GM12874 (cell line): Measurements from ENCODE around the gene BBS5.

Experiments used
- CTCF ChIP-seq: IDR thresholded peaks from 2 replicates; pipeline ENCODE4 v1.5.1; 2011; ENCODE audit warnings: low read depth, mild to moderate bottlenecking, control low read depth, low read length, moderate library complexity; ENCODE audit not compliant: insufficient read depth

Gene BBS5

DNA sequence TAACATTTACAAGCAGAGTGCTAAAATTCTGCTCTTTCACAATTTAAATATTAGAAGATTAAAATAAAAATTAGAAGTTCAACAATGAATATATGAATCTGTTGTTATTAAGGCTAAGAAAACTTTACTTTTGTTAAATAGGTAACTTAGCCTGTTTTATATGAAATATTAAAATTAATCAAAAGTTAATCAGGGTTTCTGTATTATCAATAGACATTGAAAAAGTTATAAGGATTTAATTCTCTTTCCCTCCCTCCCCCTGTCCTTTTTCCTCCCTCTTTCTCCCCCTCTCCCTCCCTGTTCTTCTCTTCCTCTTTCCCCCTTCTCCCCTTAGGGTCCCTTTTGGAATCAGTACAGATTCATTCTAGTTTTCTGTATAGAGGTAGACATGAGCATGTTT lies 12.1 kb downstream of the BBS5 start:
- TF ChIP-seq CTCF: no peak

DNA sequence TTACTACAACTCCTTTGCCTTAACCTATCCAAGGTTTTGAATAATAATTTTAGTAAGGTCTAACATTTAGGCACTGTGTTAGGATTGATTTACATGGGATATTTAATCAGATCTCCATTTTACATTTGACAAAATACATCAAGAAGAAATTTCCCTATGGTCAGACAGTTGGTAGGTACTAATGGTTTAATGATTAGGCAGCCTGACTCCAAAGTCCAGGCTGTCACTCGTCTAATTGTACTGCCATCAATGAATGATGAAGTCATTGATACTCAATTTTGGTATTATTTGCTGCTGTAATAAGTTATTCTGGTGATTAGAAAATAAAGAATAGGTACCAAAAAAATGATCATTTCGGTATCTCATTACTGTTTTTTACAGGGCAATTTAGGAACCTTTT lies 14.1 kb downstream of the BBS5 start:
- TF ChIP-seq CTCF: no peak

GRCh38 chr2:169495310-169495928 lies 16.1 kb downstream of the BBS5 start:
- no peak for TF ChIP-seq CTCF

DNA sequence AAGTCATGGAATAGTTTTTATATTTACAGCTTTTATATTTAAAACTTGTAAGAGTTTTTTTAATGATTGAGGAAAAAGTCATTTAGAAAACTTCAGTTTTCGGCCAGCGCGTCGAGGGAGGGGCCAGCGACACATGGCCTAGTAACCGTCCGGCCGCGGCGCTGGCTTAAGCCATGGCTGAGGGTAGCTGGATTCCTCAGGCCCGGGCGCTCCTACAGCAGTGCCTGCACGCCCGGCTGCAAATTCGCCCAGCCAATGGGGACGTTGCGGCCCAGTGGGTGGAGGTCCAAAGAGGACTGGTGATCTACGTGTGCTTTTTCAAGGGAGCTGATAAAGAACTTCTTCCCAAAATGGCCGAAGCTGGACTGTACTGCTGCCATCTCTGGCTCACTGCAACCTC lies 25.4 kb downstream of the BBS5 start:
- no peak for TF ChIP-seq CTCF

- TF ChIP-seq CTCF: no peak
Measured at GRCh38 chr2:169507698-169508097, 28.4 kb downstream of the BBS5 start.

DNA sequence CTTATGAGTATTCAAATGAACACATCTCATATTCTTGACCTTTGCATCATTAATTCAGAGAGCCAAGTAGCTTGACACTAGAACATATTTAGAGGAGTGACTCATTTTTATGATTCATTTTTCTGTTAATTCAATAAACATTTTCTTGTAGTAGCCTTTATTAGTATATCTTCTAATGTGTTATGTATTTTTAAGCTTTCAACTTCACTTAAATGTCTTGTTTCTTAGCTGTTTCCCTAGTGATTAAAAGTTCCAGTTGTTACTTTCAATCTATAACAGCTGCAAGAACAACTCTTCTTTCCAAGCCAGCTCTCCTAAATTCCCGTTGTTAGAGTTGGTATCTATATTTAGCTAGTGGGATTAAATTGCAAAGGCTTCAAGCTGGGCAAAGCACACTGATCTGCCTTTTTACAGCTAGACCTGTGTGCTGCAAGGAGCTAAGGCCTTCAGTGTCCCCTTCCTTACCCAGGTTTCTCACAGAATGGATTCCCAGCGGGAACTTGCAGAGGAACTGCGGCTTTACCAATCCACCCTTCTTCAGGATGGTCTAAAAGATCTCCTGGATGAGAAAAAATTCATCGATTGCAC lies 30.1 kb downstream of the BBS5 start, which contains the start of gene KLHL41:
KLHL41 (plus strand) TSS at position 405 of the 588 bp plus-strand sequence; CDS start at position 482, 77 bp downstream.
- no peak for TF ChIP-seq CTCF

GRCh38 chr2:169509955-169510354 lies 30.7 kb downstream of the BBS5 start:
- TF ChIP-seq CTCF: no peak
